GM06990 (cell line): ENCODE data around the gene GPM6B.

Experiments used
- DNase-seq: peaks from one replicate; pipeline ENCODE4 v3.0.0-alpha.2; 2011; ENCODE audit not compliant: insufficient read length; ENCODE audit errors: extremely low read depth
- H3K27me3 ChIP-seq: replicated peaks from 2 replicates; pipeline ENCODE4 v1.6.0; 2011; ENCODE audit warnings: low read length; ENCODE audit not compliant: control insufficient read depth, insufficient read depth
- H3K36me3 ChIP-seq: 2 replicates; pipeline ENCODE4 v1.5.1; 2011; ENCODE audit warnings: low read length; ENCODE audit not compliant: control insufficient read depth, insufficient read depth
- H3K4me3 ChIP-seq: replicated peaks from 2 replicates; pipeline ENCODE4 v1.5.1; 2011; ENCODE audit warnings: low read depth, mild to moderate bottlenecking, control low read depth, low read length
- CTCF ChIP-seq: IDR thresholded peaks from 2 replicates; pipeline ENCODE4 v1.5.1; 2011; ENCODE audit warnings: low read length, control low read depth, mild to moderate bottlenecking, inconsistent platforms; ENCODE audit not compliant: insufficient read depth, poor library complexity, severe bottlenecking

GPM6B gene

GRCh38 chrX:13791145-13791544, 25.7 kb downstream of the GPM6B start:
- DNase-seq, result no peak
- Histone ChIP-seq H3K27me3 (peaks cover 2% of the 10 kb centered on the region), H3K4me3 (no peak overlapping the region), H3K36me3 (no peaks in the 10 kb centered on the region)
- TF ChIP-seq CTCF, result no peak

- Histone ChIP-seq H3K27me3 (peaks cover 2% of the 10 kb centered on the region), H3K4me3 (no peak overlapping the region)
- TF ChIP-seq CTCF, result no peak
Observed at GRCh38 chrX:13790206-13791131, 26.4 kb downstream of the GPM6B start.

GRCh38 chrX:13786048-13786447, 30.8 kb downstream of the GPM6B start:
- no peak for TF ChIP-seq CTCF
- Histone ChIP-seq H3K36me3 (no peaks in the 10 kb centered on the region), H3K27me3 (no peaks in the 10 kb centered on the region; the same call in 1 of the 2 replicates), H3K4me3 (no peak overlapping the region)
- no peak for DNase-seq

More at GRCh38 chrX:13790206-13791131, 26.4 kb downstream of the GPM6B start:
- DNase-seq, result no peak
- H3K36me3 ChIP-seq, result no peaks in the 10 kb centered on the region

GRCh38 chrX:13780868-13781427, 35.9 kb downstream of the GPM6B start:
- TF ChIP-seq CTCF, result no peak
- H3K27me3 ChIP-seq, result no peaks in the 10 kb centered on the region
- H3K4me3 ChIP-seq, result no peak overlapping the region
- H3K36me3 ChIP-seq, result no peaks in the 10 kb centered on the region
- DNase-seq, result no peak

- no peak for TF ChIP-seq CTCF
- Histone ChIP-seq H3K27me3 (no peaks in the 10 kb centered on the region), H3K4me3 (no peak overlapping the region), H3K36me3 (peaks cover 2% of the 10 kb centered on the region; the same call in 1 of the 2 replicates)
- no peak for DNase-seq
Observed at GRCh38 chrX:13778916-13779315, 38.0 kb downstream of the GPM6B start.
